Gastroesophageal sphincter (tissue), 3 donors: ENCODE measurements around the gene ABCA1.

Experiments
- EP300 ChIP-seq: sonication (generic); formaldehyde crosslinking; IDR thresholded peaks from one replicate; pipeline ENCODE4 v1.6.1; 2017; ENCODE audit warnings: antibody characterized with exemption, mild to moderate bottlenecking
- POLR2A ChIP-seq, 2 donors: fragments of 450-650 bp; IDR thresholded peaks; one replicate each; pipeline ENCODE4 v1.6.1; 2017; ENCODE audit warnings: antibody characterized with exemption in 2 of 2, mild to moderate bottlenecking in 2 of 2, moderate library complexity in 1 of 2
- POLR2AphosphoS5 ChIP-seq: sonication (generic); formaldehyde crosslinking; IDR thresholded peaks from one replicate; pipeline ENCODE4 v1.6.1; 2017; ENCODE audit warnings: antibody characterized with exemption
- TF ChIP-seq, protein P1 (sequence below), 4 experiments: fragments of 200-600 bp in 2 of 4; fragments of 450-650 bp in 2 of 4; sonication (generic) in 1 of 4; IDR thresholded peaks; one replicate each; pipeline ENCODE4 v1.5.1; 2017 to 2019; ENCODE audit warnings: antibody characterized with exemption in 4 of 4, mild to moderate bottlenecking in 2 of 4, moderate library complexity in 2 of 4

DNA sequence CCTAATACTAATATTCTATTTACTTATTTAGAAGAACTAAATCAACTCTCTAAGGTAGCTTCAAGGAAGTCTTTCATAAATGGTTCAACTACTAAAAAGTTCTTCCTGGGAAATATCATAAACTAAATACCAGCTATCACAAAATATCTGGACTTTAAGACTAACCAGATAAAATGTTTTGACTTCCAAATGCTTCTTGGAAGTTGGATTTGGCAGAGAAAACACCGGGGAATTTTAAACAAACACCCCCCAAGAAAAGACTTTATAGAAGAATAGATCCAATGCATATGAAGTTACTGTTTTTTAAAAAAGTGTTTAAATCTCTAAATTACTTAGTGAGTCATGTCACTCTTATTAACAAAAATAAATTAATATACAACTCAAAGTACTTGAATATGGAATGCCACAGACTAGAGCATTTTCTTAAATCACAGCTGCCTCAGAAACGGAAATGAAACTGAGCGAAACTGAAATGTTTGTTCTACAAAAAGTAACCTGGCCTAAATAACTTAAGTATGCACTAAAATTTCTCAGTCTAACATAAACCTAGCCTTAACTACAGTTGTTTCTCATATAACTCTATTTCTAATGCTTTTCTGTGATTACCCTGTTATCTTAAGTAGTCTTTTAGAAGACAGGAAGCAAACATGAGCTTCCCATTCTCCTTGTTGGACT, 6.8 kb downstream of the ABCA1 start:
- TF ChIP-seq, protein P1, sequence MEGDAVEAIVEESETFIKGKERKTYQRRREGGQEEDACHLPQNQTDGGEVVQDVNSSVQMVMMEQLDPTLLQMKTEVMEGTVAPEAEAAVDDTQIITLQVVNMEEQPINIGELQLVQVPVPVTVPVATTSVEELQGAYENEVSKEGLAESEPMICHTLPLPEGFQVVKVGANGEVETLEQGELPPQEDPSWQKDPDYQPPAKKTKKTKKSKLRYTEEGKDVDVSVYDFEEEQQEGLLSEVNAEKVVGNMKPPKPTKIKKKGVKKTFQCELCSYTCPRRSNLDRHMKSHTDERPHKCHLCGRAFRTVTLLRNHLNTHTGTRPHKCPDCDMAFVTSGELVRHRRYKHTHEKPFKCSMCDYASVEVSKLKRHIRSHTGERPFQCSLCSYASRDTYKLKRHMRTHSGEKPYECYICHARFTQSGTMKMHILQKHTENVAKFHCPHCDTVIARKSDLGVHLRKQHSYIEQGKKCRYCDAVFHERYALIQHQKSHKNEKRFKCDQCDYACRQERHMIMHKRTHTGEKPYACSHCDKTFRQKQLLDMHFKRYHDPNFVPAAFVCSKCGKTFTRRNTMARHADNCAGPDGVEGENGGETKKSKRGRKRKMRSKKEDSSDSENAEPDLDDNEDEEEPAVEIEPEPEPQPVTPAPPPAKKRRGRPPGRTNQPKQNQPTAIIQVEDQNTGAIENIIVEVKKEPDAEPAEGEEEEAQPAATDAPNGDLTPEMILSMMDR (IDR thresholded peaks at IDR 0.05) = no peak
- TF ChIP-seq POLR2AphosphoS5 (no peak), POLR2A (IDR thresholded peaks at IDR 0.05) (no peak), EP300 (no peak)
